HCT116 (cell line): ENCODE measurements around the gene GRAMD1C. TPM values are rescaled to one million over a fixed set of nuclear protein-coding genes. Genes with fewer than 3 reads are reported as not detected.

Experiments used
- ATAC-seq: fragments of 200-7000 bp; cut with Tn5 transposase; 2 replicates; pipeline ENCODE4 v1.9.1; 2020; ENCODE audit warnings: mild to moderate bottlenecking, moderate library complexity
- BruUV-seq: library from RNA; stranded (reverse); fragments of 400-500 nt; replicated peaks from 2 replicates; lab custom pipeline; 2021; lab: Mats Ljungman, UMichigan
- CTCF ChIA-PET: fragments of 300-600 bp; sonication (Branson Sonifier 250); formaldehyde crosslinking; loops from one replicate; lab custom pipeline; 2021; ENCODE audit warnings: antibody characterized with exemption; lab: Charles Lee
- POLR2A ChIA-PET: fragments of 300-600, 350-600 bp; sonication (Branson Sonifier 250); formaldehyde crosslinking; loops from one replicate; lab custom pipeline; 2021; ENCODE audit warnings: antibody characterized with exemption; lab: Charles Lee
- RAD21 ChIA-PET, 2 experiments: fragments of 300-600 bp; sonication (Branson Sonifier 250); formaldehyde crosslinking; loops; one replicate each; lab custom pipeline; 2023; ENCODE audit warnings: low total read pairs in 2 of 2; ENCODE audit not compliant: uncharacterized antibody in 2 of 2, unreplicated experiment in 2 of 2, low non-redundant PET in 1 of 2; lab: Charles Lee
- DNase-seq: peaks from one replicate; pipeline ENCODE4 v3.0.0-alpha.2; 2010; ENCODE audit warnings: low read depth, low spot score
- H2AFZ ChIP-seq: fragments of 200-600 bp; shearing (Covaris generic), sonication (generic); 2 replicates; pipeline ENCODE4 v1.6.1; 2017; ENCODE audit warnings: low read depth, mixed run types, mixed read lengths, antibody characterized with exemption, low read length; ENCODE audit not compliant: poor library complexity, severe bottlenecking
- H3K27ac ChIP-seq: 2 replicates; pipeline ENCODE4 v1.5.1; 2012; ENCODE audit warnings: low read depth, low read length
- H3K27me3 ChIP-seq: fragments of 200-600 bp; sonication (generic); 2 replicates; pipeline ENCODE4 v1.6.1; 2016; ENCODE audit warnings: mixed run types, low read length, mixed read lengths; ENCODE audit not compliant: insufficient read depth
- H3K36me3 ChIP-seq, 2 experiments: fragments of 200-500 bp in 1 of 2; fragments of 200-600 bp in 1 of 2; sonication (Bioruptor generic) in 1 of 2; sonication (generic) in 1 of 2; 2 replicates each; pipeline versions ENCODE4 v1.5.1 to v1.6.1; 2014 to 2016; ENCODE audit warnings: low read length in 2 of 2, inconsistent platforms in 1 of 2, mixed read lengths in 1 of 2, mixed run types in 1 of 2; ENCODE audit not compliant: insufficient read depth in 2 of 2, control insufficient read depth in 1 of 2
- H3K4me1 ChIP-seq, 2 experiments: fragments of 200-600 bp in 1 of 2; sonication (generic) in 1 of 2; 2 replicates each; pipeline versions ENCODE4 v1.5.1 to v1.6.1; 2012 to 2017; ENCODE audit warnings: low read length in 2 of 2, inconsistent platforms in 1 of 2, mild to moderate bottlenecking in 1 of 2, mixed read lengths in 1 of 2, mixed run types in 1 of 2, moderate library complexity in 1 of 2; ENCODE audit not compliant: insufficient read depth in 2 of 2, control insufficient read depth in 1 of 2
- H3K4me2 ChIP-seq: fragments of 200-600 bp; sonication (generic); 2 replicates; pipeline ENCODE4 v1.6.1; 2017; ENCODE audit warnings: mixed run types, low read length, mixed read lengths
- H3K4me3 ChIP-seq, 2 experiments: fragments of 200-600 bp in 1 of 2; sonication (generic) in 1 of 2; replicated peaks in 1 of 2; 2 replicates each; pipeline ENCODE4 v1.5.1; 2011 to 2016; ENCODE audit warnings: low read length in 2 of 2, control low read depth in 1 of 2, low read depth in 1 of 2, mild to moderate bottlenecking in 1 of 2, mixed read lengths in 1 of 2, mixed run types in 1 of 2
- H3K79me2 ChIP-seq: fragments of 200-600 bp; sonication (generic); 2 replicates; pipeline ENCODE4 v1.6.1; 2017; ENCODE audit warnings: mild to moderate bottlenecking, mixed run types, low read length, moderate library complexity, mixed read lengths; ENCODE audit not compliant: insufficient read depth
- H3K9ac ChIP-seq: fragments of 200-600 bp; sonication (generic); 2 replicates; pipeline ENCODE4 v1.6.1; 2016; ENCODE audit warnings: low read length, mixed read lengths
- H3K9me2 ChIP-seq: fragments of 200-600 bp; sonication (generic), shearing (Covaris generic); 2 replicates; pipeline ENCODE4 v1.6.1; 2017; ENCODE audit warnings: mixed run types, mild to moderate bottlenecking, moderate library complexity; ENCODE audit not compliant: insufficient read depth
- H3K9me3 ChIP-seq, 2 experiments: fragments of 200-500 bp in 1 of 2; fragments of 200-600 bp in 1 of 2; sonication (Bioruptor generic) in 1 of 2; sonication (generic) in 1 of 2; 2 replicates each; pipeline ENCODE4 v1.6.1; 2014 to 2017; ENCODE audit warnings: low read length in 2 of 2, mixed read lengths in 2 of 2, inconsistent platforms in 1 of 2, low read depth in 1 of 2, mild to moderate bottlenecking in 1 of 2, mixed run types in 1 of 2, moderate library complexity in 1 of 2; ENCODE audit not compliant: control insufficient read depth in 1 of 2, insufficient read depth in 1 of 2
- H4K20me1 ChIP-seq: fragments of 200-600 bp; sonication (generic), shearing (Covaris generic); 2 replicates; pipeline ENCODE4 v1.6.1; 2017; ENCODE audit warnings: mixed run types, mild to moderate bottlenecking, moderate library complexity; ENCODE audit not compliant: insufficient read depth
- CEBPB ChIP-seq: IDR thresholded peaks from 2 replicates; pipeline ENCODE4 v1.6.1; 2012; ENCODE audit warnings: low read depth
- EGR1 ChIP-seq: IDR thresholded peaks from 2 replicates; pipeline ENCODE4 v1.6.1; 2012; ENCODE audit warnings: low read depth
- ELF1 ChIP-seq: IDR thresholded peaks from 2 replicates; pipeline ENCODE4 v1.6.1; 2012; ENCODE audit warnings: low read depth, borderline replicate concordance
- EZH2 ChIP-seq: fragments of 200-600 bp; sonication (generic); IDR thresholded peaks from 2 replicates; pipeline ENCODE4 v1.6.1; 2017; ENCODE audit warnings: antibody characterized with exemption, mixed run types
- EZH2phosphoT487 ChIP-seq: fragments of 200-600 bp; IDR thresholded peaks from 2 replicates; pipeline ENCODE4 v1.6.1; 2018; ENCODE audit warnings: antibody characterized with exemption, borderline replicate concordance
- FOSL1 ChIP-seq: IDR thresholded peaks from 2 replicates; pipeline ENCODE4 v1.6.1; 2012; ENCODE audit warnings: low read depth
- JUND ChIP-seq: IDR thresholded peaks from 2 replicates; pipeline ENCODE4 v1.6.1; 2012
- POLR2A ChIP-seq: IDR thresholded peaks from 2 replicates; pipeline ENCODE4 v1.7.0; 2011; ENCODE audit warnings: borderline replicate concordance; ENCODE audit not compliant: insufficient read depth, insufficient read length; ENCODE audit errors: extremely low read depth
- RAD21 ChIP-seq: IDR thresholded peaks from 2 replicates; pipeline ENCODE4 v1.6.1; 2012; ENCODE audit warnings: low read depth, mild to moderate bottlenecking
- SIN3A ChIP-seq: IDR thresholded peaks from 2 replicates; pipeline ENCODE4 v1.6.1; 2012; ENCODE audit warnings: low read depth
- SRF ChIP-seq: IDR thresholded peaks from 2 replicates; pipeline ENCODE4 v1.6.1; 2012; ENCODE audit warnings: low read depth
- TCF7L2 ChIP-seq: IDR thresholded peaks from 2 replicates; pipeline ENCODE4 v1.7.0; 2011; ENCODE audit warnings: borderline replicate concordance, inconsistent platforms; ENCODE audit not compliant: insufficient read depth, insufficient read length; ENCODE audit errors: extremely low read depth
- ZNF274 ChIP-seq: fragments of 200-500 bp; sonication (Bioruptor generic); IDR thresholded peaks from 2 replicates; pipeline ENCODE4 v1.6.1; 2014; ENCODE audit warnings: mild to moderate bottlenecking, low read depth, low read length, inconsistent platforms
- intact Hi-C: fragments of 100-400 bp; cut with micrococcal nuclease; formaldehyde crosslinking; loops from 2 replicates; pipeline ENCODE4 v1.10.0; 2022
- total RNA-seq: library from RNA; stranded (reverse); gene quantifications from one replicate; pipeline ENCODE4 v1.2.1, GENCODE V29; 2021; ENCODE audit not compliant: unreplicated experiment
- TF ChIP-seq, protein P1 (sequence below): IDR thresholded peaks from 2 replicates; pipeline ENCODE4 v1.6.1; 2011; ENCODE audit warnings: mild to moderate bottlenecking, low read length, moderate library complexity; ENCODE audit not compliant: insufficient replicate concordance; ENCODE audit errors: extremely low read depth
- TF ChIP-seq, protein P2 (sequence below): IDR thresholded peaks from 2 replicates; pipeline ENCODE4 v1.6.1; 2012
- TF ChIP-seq, protein P3 (sequence below): IDR thresholded peaks from 2 replicates; pipeline ENCODE4 v1.6.1; 2012
- TF ChIP-seq, protein P4 (sequence below): IDR thresholded peaks from 2 replicates; pipeline ENCODE4 v1.6.1; 2012; ENCODE audit warnings: low read depth

GRAMD1C gene
- total RNA-seq, 1 experiment from 2014 or later = 7.9 TPM

DNA sequence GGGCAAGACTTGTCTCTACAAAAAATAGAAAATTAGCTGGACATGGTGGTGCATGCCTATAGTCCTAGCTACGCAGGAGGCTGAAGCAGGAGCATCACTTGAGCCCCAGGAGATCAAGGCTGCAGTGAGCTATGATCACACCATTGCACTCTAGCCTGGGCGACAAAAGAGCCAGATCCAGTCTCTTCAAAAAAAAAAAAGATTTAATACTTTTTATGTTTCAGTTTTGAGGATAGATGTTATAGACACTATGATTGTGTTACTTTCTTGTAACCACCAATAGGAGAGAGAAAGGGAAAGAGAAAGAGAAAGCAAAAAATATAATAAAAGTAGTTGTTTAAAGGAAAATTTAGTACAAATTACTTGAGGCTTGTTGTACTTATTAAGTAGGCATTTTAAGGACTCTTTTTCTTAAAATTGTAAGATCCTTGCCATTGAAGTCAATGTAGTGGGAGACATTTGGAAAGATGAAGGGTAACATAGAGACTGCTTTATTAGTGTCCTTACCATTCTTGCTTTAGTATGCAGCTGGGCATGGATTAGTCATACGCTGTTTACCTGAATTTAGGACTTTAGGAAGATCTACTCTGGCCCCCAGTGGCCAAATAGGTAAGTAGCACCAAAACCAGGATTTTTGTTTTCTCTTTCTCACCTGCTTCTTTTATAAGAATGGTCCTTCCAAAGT is 74.1 kb downstream of the GRAMD1C start (continued):
- TF ChIP-seq, protein P1, sequence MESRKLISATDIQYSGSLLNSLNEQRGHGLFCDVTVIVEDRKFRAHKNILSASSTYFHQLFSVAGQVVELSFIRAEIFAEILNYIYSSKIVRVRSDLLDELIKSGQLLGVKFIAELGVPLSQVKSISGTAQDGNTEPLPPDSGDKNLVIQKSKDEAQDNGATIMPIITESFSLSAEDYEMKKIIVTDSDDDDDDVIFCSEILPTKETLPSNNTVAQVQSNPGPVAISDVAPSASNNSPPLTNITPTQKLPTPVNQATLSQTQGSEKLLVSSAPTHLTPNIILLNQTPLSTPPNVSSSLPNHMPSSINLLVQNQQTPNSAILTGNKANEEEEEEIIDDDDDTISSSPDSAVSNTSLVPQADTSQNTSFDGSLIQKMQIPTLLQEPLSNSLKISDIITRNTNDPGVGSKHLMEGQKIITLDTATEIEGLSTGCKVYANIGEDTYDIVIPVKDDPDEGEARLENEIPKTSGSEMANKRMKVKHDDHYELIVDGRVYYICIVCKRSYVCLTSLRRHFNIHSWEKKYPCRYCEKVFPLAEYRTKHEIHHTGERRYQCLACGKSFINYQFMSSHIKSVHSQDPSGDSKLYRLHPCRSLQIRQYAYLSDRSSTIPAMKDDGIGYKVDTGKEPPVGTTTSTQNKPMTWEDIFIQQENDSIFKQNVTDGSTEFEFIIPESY = no peak
- TF ChIP-seq EZH2phosphoT487 = no peak
- TF ChIP-seq FOSL1 = no peak; the same call in 1 of the 2 replicates

DNA sequence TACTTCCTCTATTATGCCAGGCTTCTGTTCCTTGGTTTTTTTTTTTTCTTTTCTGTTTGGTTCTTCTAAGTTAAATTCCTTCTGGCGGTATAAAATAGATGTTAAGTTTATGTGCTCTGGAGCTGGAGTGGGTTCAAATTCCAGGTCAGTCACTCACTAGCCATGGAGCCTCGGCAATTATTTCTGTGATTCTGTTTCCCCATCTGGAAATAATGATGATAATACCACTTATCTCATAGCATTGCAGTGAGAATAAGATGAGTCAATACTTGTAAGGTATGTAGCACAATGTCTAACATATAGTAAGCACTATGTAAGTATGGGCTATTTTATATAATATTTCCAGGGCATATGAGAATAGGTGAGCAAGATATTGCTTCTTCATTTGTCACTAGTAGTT is 76.1 kb downstream of the GRAMD1C start:
- H3K27ac ChIP-seq = no peak overlapping the region
- H3K27me3 ChIP-seq = no peaks in the 10 kb centered on the region
- ChIA-PET RAD21 (no interaction called here), CTCF (interaction anchor here (2.9 kb wide), 1 partner anchor 70 kb away, joined by 28 read pairs; no protein-coding TSS in a partner anchor), POLR2A (no interaction called here)
- no peak overlapping the region for H2AFZ ChIP-seq
- no peak for ATAC-seq
- intact Hi-C loops = loop anchor here (10.0 kb wide), 1 partner anchor 420 kb away; no protein-coding TSS in a partner anchor
- H3K36me3 ChIP-seq = no peaks in the 10 kb centered on the region
- no peak overlapping the region for H3K9ac ChIP-seq
- peaks cover 6% of the 10 kb centered on the region; the same call in 1 of the 2 replicates for H3K9me2 ChIP-seq
- no peak for DNase-seq
- no peaks in the 10 kb centered on the region for H3K9me3 ChIP-seq
- no TSS peak for BruUV-seq
- H3K79me2 ChIP-seq = no peaks in the 10 kb centered on the region
- no peak overlapping the region for H3K4me3 ChIP-seq
- H3K4me2 ChIP-seq = no peak overlapping the region
- H4K20me1 ChIP-seq = no peaks in the 10 kb centered on the region
- H3K4me1 ChIP-seq = peaks cover 0 to 4% of the 10 kb centered on the region in 2 experiments; a peak in 1 of 4 replicates
- TF ChIP-seq ZNF274 (no peak), TCF7L2 (no peak), ELF1 (no peak), RAD21 (no peak), JUND (no peak), CEBPB (no peak), EZH2 (no peak), FOSL1 (no peak), POLR2A (no peak), SIN3A (no peak), SRF (no peak), EZH2phosphoT487 (no peak), EGR1 (no peak)
- TF ChIP-seq, protein P2, sequence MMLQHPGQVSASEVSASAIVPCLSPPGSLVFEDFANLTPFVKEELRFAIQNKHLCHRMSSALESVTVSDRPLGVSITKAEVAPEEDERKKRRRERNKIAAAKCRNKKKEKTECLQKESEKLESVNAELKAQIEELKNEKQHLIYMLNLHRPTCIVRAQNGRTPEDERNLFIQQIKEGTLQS = no peak
- TF ChIP-seq, protein P3, sequence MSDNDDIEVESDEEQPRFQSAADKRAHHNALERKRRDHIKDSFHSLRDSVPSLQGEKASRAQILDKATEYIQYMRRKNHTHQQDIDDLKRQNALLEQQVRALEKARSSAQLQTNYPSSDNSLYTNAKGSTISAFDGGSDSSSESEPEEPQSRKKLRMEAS = no peak
- TF ChIP-seq, protein P4, sequence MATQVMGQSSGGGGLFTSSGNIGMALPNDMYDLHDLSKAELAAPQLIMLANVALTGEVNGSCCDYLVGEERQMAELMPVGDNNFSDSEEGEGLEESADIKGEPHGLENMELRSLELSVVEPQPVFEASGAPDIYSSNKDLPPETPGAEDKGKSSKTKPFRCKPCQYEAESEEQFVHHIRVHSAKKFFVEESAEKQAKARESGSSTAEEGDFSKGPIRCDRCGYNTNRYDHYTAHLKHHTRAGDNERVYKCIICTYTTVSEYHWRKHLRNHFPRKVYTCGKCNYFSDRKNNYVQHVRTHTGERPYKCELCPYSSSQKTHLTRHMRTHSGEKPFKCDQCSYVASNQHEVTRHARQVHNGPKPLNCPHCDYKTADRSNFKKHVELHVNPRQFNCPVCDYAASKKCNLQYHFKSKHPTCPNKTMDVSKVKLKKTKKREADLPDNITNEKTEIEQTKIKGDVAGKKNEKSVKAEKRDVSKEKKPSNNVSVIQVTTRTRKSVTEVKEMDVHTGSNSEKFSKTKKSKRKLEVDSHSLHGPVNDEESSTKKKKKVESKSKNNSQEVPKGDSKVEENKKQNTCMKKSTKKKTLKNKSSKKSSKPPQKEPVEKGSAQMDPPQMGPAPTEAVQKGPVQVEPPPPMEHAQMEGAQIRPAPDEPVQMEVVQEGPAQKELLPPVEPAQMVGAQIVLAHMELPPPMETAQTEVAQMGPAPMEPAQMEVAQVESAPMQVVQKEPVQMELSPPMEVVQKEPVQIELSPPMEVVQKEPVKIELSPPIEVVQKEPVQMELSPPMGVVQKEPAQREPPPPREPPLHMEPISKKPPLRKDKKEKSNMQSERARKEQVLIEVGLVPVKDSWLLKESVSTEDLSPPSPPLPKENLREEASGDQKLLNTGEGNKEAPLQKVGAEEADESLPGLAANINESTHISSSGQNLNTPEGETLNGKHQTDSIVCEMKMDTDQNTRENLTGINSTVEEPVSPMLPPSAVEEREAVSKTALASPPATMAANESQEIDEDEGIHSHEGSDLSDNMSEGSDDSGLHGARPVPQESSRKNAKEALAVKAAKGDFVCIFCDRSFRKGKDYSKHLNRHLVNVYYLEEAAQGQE = no peak
- TF ChIP-seq, protein P1 = no peak
